ENCODE results near the gene TMEM18. TPM values are rescaled to one million over a fixed set of nuclear protein-coding genes. Genes with fewer than 3 reads are reported as not detected.

TMEM18 gene
- total RNA-seq, 1 donor from 2014 or later = 37.1 TPM

- Mint-ChIP-seq H3K4me3 (no peak overlapping the region), H3K36me3 (peaks cover 1% of the 10 kb centered on the region), H3K4me1 (peaks cover 26% of the 10 kb centered on the region), H3K27ac (no peak overlapping the region), H3K27me3 (ENCODE audit: low read depth) (no peaks in the 10 kb centered on the region), H3K9me3 (no peaks in the 10 kb centered on the region)
- no peak for DNase-seq (ENCODE audit: low spot score in 2 of 2, unreplicated experiment in 2 of 2)
- no peak for TF ChIP-seq CTCF (IDR thresholded peaks at IDR 0.05; ENCODE audit: unreplicated experiment)
These were observed 2.2 kb downstream of the TMEM18 start for GRCh38 chr2:675051-675450.

GRCh38 chr2:674321-674985 lies 2.8 kb downstream of the TMEM18 start:
- no peak overlapping the region for H3K27ac Mint-ChIP-seq
- H3K27me3 Mint-ChIP-seq (ENCODE audit: low read depth) = no peaks in the 10 kb centered on the region
- H3K36me3 Mint-ChIP-seq = peaks cover 7% of the 10 kb centered on the region
- TF ChIP-seq CTCF (IDR thresholded peaks at IDR 0.05; ENCODE audit: unreplicated experiment) = no peak
- no peak overlapping the region for H3K4me3 Mint-ChIP-seq
- DNase-seq (ENCODE audit: low spot score in 2 of 2, unreplicated experiment in 2 of 2) = no peak
- H3K9me3 Mint-ChIP-seq = no peaks in the 10 kb centered on the region
- H3K4me1 Mint-ChIP-seq = peaks cover 26% of the 10 kb centered on the region

- no peak overlapping the region for H3K4me3 Mint-ChIP-seq
- peaks cover 10% of the 10 kb centered on the region for H3K36me3 Mint-ChIP-seq
- no peaks in the 10 kb centered on the region for H3K27me3 Mint-ChIP-seq (ENCODE audit: low read depth)
- no peak overlapping the region for H3K27ac Mint-ChIP-seq
- DNase-seq (ENCODE audit: low spot score in 2 of 2, unreplicated experiment in 2 of 2) = no peak
- no peak for TF ChIP-seq CTCF (IDR thresholded peaks at IDR 0.05; ENCODE audit: unreplicated experiment)
- peaks cover 22% of the 10 kb centered on the region for H3K4me1 Mint-ChIP-seq
- no peaks in the 10 kb centered on the region for H3K9me3 Mint-ChIP-seq
These were observed 3.4 kb downstream of the TMEM18 start for GRCh38 chr2:673615-674320.

- Mint-ChIP-seq H3K27me3 (ENCODE audit: low read depth) (no peaks in the 10 kb centered on the region), H3K4me1 (peaks cover 18% of the 10 kb centered on the region), H3K27ac (no peak overlapping the region), H3K36me3 (peaks cover 16% of the 10 kb centered on the region), H3K9me3 (no peaks in the 10 kb centered on the region), H3K4me3 (no peak overlapping the region)
- no peak for TF ChIP-seq CTCF (IDR thresholded peaks at IDR 0.05; ENCODE audit: unreplicated experiment)
- DNase-seq (ENCODE audit: low spot score in 2 of 2, unreplicated experiment in 2 of 2) = no peak
These were observed 4.2 kb downstream of the TMEM18 start for GRCh38 chr2:673016-673415.

GRCh38 chr2:672606-672905 lies 4.7 kb downstream of the TMEM18 start:
- Mint-ChIP-seq H3K36me3 (peaks cover 20% of the 10 kb centered on the region), H3K27ac (no peak overlapping the region), H3K9me3 (no peaks in the 10 kb centered on the region), H3K4me1 (peaks cover 17% of the 10 kb centered on the region), H3K27me3 (ENCODE audit: low read depth) (no peaks in the 10 kb centered on the region), H3K4me3 (no peak overlapping the region)
- no peak for DNase-seq (ENCODE audit: low spot score in 2 of 2, unreplicated experiment in 2 of 2)
- TF ChIP-seq CTCF (IDR thresholded peaks at IDR 0.05; ENCODE audit: unreplicated experiment) = no peak
